SKM-1 treated with dmso at 0.1 percent for 144 hours (cell line): ENCODE results near the gene FCMR.
A peak's percentile ranks its signal among the peaks of the same experiment; 100 is the strongest.
"Not testable (repeated sequence)": the region's sequence is repeated elsewhere in the genome, so short reads cannot be mapped to it uniquely, and the experiment has no call there.

ENCODE experiments used
- DNase-seq: peaks from one replicate; lab custom pipeline; 2025; ENCODE audit not compliant: unreplicated experiment; lab: John Stamatoyannopoulos, UW

The FCMR gene

DNA sequence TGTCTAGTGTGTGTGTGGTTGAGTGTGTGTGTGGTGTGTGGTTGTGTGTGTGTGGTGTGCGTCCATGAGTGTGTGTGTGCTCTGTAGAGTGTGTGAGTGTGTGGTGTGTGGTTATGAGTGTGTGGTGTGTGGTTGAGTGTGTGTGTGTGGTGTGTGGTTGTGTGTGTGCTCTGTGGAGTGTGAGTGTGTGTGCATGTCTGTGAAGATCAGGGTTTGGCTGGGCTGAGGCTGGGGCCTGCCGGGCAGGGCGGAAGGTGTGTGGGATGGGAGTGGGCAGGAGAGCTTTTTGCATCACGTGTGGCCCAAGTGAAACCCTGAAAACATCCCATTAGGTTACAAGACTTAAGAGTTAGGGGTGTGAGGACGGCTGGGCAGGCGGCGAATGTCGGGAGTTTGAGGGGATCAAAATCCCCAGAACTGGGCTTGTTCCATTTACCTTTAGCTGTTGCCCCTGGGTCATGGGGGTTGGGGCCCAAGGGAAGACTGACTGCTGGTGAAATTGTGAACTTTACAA lies 2.9 kb upstream of the FCMR start:
- DNase-seq, result no peak

DNA sequence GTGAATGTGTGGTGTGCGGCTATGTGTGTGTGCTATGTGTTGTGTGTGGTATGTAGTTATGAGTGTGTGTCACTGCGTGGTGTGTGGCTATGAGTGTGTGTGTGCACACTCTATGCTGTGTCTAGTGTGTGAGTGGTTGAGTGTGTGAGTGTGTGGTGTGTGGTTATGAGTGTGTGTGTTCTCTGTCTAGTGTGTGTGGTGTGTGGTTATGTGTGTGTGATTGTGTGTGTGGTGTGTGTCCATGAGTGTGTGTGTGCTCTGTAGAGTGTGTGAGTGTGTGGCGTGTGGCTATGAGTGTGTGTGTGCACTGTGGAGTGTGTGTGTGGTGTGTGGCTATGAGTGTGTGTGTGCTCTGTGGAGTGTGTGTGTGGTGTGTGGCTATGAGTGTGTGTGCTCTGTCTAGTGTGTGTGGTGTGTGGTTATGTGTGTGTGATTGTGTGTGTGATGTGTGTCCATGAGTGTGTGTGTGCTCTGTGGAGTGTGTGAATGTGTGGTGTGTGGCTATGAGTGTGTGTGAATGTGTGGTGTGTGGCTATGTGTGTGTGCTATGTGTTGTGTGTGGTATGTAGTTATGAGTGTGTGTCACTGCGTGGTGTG lies 2.3 kb upstream of the FCMR start:
- not testable (repeated sequence) for DNase-seq

DNA sequence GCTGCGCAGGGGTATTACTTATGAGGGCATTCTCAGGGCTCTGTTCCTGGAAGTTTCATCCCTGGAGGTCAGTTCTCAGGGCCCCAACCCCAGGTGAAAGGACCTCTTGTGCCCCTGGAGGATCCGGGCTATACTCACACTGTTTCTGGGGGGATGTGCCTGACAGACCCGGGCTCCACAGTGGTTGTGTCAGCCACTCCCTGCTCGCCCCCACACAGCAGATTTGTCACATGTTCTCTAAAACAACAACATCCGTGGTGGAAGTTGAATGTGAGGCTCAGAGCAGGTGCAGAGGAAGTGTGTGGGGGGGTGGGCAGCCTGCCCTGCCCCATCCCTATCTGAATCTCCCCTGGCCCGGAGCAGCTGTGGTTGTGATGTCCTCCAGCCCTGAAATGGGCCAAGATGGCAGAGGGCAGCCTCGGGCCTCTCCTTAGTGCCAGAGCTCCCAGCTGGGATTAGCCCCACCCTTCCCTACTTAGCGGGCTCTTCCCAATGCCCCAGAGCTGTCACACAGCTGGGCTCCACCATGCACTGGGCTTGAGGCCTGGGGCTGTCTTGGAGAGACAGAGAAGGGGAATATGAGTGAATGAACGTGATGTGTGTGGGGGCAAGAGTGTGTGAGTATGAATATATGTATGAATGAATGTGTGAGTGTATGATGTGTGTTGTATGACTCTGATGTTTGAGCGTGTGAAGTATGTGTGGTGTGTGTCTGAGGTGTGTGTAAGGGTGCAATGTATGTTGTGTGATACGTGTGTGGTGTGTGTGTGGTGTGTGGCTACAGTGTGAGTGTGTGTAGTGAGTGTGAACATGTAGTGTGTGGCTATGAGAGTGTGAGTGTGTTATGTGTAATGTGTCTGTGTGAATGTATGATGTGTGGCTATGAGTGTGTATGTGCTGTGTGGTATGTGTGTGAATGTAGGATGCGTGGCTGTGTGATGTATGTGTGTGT lies 1.5 kb upstream of the FCMR start:
- peak; percentile 20 for DNase-seq

DNA sequence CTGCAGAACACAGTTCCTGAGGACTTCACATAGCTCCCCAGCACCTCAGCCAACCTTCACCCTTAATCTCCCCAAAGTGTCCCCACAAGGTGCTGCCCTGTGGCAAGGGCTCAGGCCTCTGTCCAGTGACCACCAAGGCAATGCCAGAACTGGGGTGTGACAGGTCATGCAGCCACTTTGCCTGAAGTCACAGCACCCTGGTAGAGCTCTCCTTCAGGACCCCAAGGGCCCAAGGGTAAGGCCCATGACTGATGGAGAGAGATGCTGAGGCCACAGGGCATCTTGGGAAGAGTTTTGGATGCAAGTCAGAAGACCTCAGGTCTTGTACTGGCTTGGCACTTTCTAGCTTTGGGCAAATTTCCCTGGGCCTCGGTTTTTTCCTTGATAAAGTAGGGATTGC lies 783 bp upstream of the FCMR start:
- DNase-seq, result no peak

DNA sequence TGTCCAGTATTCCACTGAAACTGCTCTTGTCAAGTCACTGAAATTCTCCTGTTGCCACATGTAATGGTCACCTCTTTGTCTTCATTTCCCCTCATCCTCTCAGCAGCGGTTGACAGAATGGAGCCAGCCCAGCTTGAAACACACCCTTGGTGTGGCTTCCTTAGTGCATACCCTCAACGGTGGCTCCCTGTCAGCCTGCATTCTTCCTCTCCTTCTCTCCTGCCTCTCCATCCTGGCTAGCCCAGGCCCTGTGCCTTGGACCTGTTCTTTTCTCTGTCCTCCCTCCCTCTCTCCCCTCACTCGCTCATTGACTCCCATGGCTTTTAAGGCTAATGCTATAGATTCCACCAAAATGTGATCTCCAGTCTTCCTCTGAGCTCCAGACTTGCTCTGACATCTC lies 3.7 kb downstream of the FCMR start:
- DNase-seq, result no peak

DNA sequence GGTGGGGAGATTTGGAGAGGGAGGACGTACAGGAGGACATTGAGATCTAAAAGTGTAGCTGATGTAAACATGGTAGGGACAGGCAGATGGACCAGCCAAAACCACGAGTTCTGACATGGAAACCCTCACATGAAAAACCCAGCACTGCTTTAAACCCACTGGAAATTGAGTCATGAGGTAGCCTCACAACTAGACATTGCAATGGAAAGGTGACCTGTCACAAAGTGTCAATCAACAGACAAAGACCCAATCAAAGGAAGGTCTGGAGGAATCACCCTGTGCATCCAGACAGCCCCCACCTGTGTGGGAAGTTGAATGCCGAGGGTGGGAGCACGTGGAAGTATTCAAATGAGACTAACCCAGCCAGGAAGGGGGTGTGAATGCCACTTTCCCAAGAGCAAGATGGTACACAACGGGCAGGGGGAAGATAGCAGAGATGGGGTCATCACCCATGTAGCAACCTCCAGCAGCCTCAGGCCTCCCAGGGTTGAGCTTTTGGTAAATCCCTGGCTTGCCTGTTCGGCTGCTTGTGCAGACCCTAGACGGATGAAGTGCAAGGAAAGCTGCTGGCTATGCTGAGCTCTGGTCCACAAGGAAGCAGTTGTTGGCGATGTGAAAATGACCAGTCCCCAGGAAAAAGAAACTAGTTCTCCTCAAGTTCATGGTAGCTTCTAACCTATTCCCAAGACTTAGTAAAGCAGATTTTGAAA lies 5.6 kb downstream of the FCMR start:
- DNase-seq, result no peak

DNA sequence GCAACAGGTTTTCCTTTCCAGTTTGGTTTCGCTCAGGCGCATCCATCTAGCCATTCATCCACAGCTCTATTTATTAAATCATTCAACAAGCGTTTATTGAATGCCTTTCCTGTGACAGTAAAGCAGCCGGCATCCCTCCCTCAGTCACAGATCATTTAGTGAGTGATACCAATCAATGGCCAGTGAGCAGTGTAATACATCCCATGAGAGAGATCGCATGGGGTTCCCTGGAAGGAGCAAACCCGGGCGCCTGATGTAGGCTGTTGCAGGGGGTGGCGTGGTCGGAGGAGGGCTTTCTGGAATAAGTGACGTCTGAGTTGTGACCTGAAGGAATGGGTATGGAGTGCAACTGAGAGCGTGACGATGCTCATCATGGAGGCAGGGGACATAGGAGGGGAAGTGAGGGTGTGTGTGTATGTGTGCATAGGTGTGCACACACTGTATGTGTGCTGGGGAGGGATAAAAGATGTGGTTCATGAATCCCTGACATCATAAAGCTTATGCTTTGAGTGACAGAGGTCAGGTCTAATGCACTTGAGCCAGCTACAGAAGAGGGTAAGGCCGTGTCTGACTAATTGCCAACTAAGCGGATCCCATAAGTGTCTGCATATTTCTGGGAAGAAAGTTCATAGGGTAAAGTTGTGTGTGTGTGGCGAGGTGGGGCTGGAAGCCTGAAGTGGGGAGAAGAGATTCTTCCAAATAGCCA lies 6.6 kb downstream of the FCMR start:
- no peak for DNase-seq

DNA sequence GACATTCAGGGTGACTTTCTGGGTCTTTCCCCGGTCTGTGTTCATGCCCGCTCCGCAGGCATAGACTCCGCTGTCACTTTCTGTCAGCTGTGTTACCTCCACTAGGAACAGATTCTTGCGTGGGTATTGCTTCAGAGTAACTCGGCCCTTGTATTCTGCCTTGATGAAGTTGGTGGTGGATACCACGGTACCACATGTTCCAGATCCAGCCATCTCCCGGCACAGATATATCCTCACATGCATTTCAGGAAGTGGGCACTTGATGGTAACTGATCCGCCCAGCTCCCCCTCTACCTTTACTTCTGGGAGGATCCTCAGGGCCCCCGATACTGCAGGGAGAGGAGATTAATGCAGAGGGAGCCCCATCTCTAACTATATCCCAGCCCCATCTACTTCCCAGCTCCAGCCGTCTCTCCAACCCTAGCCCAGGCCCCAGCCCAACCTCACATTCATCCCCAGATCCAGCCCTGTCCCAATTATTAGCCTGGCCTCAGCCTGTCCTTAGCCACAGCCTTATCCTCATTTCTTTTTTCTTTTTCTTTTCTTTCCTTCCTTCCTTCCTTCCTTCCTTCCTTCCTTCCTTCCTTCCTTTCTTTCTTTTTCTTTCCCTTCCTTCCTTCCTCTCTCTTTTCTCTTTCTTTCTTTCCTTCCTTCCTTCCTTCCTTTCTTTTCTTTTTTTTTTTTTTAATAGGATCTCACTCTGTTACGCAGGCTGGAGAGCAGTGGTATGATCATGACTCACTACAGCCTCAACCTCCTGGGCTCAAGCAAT lies 7.8 kb downstream of the FCMR start:
- no peak for DNase-seq

DNA sequence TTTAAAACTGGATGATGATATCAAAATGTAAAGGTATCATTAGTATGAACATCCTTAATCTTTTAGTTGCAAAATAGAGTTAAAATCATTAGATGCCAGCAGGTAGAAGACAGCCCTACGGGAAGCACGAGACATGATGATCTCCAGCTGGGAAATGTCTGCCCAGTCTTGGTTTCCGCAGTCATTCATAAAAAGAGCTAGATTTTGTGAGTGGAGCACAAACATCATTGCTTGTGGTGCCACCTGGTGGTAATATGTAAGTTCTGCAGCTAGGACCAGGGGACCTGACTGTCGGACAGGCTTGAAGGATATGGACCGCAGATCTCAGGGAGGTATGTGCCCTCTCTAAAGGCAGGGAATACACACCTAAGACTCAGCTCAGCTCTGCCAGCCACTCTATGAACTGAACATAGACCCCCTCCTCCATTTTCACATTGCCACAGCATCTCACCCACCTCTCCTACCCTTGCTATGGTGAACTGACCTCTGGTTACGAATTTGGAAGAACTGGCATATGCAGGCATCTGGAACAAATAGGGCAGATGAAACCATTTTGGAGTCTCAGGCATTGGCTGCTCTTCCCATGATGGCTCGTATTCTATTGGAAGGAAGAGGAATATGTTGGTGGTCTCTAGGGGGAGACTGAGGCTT lies 9.2 kb downstream of the FCMR start:
- DNase-seq, result peak; percentile 81

DNA sequence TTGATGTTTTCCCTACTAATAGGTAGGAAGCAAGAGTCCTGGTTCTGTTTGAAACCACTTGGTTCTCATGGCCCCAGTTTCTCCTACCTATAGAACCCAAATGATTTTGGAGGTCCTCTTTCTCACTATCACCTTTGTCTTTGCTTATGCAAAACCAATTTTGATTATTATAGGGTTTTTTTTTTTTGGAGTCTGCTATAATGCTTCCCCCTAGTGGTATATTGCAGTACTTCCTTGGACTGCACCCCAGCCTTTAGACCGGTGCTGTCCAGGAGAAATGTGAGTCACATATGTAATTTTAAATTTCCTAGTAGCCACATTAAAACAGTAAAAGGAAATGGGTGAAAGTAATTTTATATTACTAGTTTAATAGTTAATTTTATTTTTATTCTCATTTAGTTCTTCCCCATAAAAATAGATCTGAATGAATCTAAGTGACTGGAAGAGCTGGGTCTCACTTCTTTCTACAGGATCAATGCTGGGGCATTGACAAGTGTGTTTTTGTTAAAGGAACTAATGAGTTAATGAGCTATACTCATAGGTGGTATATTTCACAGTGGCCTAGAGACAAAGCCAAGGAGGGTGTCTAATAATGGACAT lies 10.6 kb downstream of the FCMR start:
- peak; percentile 80 for DNase-seq

DNA sequence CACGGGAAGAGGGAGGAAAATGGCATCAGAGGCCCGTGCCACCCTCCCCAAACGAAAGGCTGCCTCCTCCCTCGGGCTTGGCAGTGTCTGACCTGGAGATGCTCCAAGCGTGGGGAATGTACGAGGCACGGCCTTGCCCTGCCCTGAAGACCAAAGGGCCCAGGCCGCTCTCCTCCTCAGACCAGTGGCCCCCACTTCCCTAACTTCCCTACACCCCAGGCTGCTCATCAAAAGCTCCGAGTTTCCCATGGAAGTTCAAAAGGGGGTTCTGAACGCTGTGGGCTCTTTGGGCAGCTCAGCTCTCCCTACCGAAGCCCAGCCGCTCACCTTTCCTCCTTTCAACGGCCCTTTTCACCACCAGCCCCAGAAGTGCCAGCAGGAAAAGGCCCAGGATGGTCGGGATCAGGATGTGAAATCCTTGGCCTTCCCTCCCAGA lies 11.8 kb downstream of the FCMR start:
- no peak for DNase-seq

DNA sequence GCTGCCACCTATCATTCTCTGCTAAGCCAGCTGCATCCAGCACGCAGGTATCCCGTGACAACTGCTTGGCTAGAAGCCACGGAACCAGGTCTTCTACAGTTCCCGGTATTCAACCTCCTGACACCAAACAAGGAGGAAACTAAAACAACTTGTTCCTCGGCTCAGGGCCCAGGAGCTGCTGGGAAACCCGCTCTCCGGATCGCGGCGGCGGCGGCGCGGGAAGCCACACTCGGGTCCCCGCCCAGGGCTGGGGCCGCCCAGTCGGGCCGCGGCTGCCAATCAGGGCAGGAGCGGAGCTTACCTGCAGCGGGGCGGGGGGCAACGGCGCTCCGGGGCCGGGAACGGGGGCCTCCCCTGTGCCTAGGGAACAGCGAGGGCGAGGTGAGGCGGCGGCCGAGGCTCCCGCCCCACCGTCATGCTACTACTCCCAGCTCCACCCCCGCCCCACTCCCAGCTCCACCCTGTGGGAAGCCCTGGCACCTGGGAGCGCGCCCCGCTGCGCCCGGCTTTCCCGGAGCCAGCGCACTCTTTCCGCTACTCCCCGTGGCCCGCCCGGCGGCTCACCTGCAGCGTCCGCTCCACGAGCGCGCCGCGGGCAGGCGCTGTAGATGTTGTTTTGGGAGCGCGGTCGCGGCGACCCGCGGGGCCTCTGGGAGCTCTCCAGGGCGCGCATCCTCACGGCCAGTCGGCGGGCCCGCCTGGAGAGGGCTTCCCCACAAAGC lies 12.4 kb downstream of the FCMR start:
- DNase-seq, result no peak

DNA sequence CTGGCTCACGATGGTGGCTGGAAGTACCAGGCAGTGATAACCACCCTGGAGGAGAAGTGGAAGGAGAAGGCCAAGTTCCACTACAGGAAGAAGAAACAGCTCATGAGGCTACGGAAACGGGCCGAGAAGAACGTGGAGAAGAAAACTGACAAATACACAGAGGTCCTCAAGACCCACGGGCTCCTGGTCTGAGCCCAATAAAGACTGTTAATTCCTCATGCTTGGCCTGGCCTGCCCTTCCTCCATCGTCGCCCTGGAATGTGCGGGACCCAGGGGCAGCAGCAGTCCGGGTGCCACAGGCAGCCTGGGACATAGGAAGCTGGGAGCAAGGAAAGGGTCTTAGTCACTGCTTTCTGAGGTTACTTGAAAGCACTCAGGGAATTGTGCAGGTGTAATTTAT lies 13.7 kb downstream of the FCMR start:
- no peak for DNase-seq

DNA sequence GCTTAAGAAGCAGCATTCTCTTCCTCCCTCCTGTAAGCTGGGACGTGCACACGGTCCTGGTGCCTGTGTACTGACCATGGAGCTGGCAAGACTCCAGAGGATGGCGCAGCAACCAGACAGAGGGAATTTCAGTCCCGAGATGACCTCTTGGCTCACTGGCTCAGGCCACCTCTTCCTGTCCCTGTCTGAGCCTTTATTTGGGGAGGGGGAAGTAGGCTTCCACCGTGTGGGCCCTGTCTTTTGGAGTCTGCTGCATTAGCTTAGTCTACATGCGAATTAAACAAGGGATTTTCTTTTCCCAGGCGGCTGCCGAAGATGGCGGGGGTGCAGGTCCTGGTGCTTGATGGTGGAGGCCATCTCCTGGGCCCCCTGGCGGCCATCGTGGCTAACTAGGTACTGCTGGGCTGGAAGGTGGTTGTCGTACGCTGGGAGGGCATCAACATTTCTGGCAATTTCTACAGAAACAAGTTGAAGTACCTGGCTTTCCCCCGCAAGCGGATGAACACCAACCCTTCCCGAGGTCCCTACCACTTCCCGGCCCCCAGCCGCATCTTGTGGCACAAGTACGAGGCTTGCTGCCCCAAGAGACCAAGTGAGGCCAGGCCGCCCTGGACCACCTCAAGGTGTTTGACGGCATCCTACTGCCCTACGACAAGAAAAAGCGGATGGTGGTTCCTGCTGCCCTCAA lies 14.3 kb downstream of the FCMR start:
- no peak for DNase-seq

DNA sequence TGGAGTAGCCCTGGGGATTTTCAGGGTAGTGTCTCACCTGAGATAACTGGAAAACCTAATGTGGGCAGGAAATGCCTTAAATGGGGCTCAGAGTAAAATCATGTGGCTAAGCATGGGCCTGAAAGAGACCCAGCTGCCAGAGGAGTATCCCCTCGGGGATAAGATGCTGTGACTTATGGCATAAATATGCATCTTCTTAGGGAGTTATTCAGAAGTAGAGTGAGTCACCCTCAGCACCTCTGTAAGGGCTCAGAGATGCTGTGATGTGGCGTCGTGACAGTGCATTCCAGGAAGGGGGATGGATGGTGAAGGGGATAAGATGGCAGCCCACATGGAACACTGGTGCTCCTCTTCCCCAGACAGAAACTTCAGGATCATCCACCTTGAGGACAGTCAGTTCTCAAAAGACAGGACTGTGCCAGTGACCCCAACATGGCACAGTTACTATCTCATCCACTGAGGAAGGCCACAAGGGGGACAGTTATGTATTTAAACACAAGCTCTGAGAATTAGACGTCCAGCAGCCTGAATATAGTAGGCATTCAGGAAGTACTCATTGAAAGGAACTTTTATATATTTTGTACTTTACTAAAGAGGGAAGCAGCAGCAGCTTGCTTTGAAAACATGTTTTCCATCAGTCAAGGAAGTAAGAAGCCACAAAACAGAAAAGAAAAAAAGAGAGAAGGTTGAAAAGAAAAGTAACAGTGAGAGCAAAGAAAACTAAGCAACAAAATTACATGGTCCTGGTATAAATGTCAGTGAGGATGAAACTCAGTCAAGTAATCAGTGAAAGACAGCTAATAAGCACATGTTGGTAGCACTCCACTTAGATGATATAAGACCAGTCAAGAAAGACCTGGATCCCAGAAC lies 16.2 kb downstream of the FCMR start:
- no peak for DNase-seq

DNA sequence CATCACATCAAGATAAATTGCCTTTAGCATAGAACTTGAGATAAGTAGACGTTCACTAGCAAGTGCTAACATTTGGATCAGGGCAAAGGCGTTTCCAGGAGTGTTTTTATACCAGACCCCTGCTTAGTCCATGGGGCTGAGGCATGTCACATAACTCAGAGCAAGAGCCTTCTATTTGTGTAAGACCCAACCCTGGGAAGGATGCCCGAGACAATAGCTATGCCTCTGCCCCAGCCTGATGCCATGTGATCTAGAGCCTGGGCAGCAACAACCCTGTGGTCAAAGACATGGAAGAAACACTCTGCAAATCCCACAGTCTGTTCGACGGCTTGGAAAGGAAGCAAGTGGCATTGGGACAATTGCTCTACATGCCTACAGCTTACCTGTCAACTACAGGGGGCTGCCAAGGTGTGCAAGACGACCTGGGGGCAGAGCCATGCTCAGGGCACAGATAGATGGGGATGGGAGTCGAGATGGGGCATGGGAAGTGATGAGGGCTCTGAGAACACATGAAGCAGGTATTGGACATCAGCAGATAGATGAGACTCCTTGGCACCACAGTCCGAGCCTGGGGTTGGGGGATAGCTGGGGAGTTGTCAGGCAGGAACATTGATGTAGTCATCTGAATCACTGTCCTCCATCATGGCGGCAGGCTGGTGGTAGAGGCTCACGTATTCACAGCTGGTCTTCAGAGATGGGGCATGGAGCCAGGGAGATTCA lies 17.2 kb downstream of the FCMR start:
- no peak for DNase-seq

DNA sequence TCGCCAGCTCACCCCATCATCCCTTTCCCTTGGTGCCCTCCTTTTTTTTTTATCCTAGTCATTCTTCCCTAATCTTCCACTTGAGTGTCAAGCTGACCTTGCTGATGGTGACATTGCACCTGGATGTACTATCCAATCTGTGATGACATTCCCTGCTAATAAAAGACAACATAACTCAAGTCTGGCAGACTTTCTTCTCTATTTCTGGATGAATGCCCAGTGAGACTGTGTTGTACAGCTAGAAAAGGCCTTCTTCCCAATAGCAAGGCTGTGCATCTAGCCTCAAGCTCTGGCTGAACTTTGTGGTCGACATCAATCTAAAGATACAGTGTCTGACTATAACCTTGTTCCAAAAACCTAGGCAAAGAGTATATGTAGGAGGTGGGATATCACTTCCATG lies 18.1 kb downstream of the FCMR start:
- no peak for DNase-seq
